ENCODE results near the gene NEK6.

Gene NEK6

DNA sequence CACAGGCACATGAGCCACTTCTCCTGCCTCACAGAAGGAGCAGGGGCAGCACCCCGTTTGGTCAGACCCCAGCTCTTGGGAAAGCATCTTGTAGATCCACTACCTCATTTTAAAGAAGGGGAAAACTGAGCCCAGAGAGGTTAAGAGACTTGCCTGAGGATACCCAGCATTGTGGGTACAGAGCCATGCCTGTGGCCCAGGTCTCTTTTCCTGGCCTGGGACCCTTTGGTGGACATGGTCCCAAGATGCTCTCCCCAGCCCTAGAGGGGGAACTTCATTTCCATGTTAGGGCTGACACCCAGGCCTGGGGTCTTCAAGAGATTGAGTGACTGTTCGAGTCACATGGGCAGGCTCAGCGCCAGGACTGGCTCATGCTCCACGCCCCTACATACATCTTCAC lies 64.2 kb downstream of the NEK6 start:
- no peak for DNase-seq (ENCODE audit: low spot score)

DNA sequence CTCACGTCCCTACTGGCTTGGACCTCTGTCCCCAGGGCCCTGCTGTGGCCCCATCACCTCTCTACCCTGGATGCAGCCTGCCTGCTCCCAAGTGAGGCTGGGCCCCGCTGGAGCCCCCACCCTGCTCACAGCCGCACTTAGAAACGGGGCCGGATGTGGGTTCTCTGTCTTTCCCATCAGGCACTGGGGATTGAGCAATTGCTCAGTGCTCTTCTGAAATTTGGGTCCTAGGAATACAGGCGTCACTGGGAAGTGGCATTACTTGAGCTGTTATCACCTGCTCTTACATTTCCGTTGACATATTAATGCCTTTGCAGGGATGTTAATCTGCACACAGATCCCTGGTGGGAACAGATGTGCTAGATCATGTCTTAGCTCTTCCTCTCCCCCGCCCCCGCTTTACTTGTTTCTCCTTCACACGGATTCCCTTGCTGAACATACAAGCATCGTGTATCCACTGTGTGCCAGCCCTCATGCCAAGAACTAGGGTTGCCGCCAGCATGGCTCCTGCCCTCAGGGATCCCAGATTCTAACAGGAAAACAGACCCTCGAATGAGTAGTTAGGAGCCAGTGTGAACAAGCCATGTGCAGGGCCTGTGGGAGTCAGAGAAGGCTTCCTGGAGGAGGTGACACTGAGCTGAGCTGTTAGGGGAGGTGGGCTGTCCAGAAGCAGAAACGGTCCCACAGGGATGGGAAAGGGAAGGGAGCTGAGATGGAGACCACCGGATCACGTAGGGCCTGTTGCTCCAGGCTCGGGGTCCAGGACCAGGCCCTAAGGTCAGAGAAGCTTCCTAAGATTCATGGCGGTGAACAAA lies 65.1 kb downstream of the NEK6 start:
- no peak for DNase-seq (ENCODE audit: low spot score)

DNA sequence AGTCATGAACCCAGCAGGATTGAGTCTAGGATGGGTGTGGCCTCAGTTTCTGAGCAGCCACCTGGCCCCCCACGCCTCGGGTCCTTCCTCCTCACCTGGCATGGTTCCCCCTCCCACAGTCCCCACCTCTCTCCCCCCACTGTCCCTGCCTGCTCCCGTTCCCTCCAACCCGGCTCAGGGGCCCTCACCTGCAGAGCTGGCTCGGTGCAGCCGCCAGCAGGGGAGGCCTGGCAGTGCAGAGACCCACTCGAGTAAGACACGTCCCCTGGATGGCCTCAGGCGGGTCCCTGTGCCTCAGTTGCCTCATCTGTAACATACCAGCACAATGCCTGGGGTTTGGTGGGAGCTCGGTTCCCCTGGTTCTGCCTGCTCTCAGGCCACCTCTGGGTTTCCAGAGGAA lies 66.2 kb downstream of the NEK6 start:
- DNase-seq (ENCODE audit: low spot score) = no peak

DNA sequence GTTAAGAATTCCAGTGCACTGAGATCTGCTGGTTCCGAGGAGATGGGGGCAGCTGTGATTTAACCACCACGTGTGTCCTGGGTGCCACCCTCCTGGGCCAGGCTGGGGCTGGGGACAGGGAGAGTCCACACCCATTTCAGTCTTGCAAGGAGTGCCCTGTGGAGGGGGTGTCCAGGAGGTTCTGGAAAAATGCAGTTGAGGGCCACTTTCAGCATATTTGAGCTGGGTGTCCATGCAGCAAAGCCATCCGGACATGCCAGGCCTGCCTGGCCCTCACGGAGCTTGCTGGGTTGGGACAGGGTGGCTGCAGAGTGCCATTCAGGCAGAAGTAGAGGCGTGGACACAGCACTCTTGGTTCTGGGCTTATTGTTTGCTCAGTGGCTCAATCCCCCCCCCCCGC lies 68.1 kb downstream of the NEK6 start:
- DNase-seq (ENCODE audit: low spot score) = no peak

DNA sequence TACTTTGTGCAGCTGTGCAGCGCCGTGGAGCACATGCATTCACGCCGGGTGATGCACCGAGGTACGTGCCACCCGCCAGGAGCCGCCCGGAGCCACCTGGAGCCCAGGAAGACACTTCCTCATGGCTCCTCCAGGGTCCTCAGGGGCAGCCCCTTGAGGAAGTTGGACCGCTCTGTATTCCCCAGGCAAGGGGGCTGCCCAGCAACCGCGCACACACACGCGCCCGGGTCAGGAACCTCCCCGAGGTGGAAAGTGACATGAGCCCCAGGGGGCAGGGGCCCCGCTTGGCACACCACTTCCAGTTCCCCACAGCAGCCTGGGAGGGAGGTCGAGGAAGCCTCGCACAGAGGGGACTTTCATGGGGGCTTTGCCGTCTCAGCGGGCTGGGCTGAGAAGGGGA lies 68.6 kb downstream of the NEK6 start:
- DNase-seq (ENCODE audit: low spot score) = no peak

DNA sequence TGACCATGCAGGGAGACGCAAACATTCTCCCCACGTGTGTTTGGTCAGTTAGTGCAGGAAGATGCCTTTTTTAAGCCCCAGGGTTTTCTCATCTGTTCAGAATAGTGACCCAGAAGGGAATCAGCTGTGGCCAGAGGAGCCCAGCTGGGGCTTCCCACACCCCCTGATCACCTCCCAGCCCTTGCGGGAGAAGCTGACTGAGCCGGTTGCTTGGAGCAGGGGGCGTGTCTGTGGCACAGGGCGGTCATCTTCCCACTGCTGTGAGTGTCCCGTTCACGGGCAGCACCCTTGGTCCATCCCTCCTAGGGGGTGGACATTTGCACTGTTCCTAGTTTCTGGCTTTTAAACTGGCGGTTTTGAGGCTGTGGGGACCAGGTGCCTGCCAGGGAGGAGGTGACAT lies 69.7 kb downstream of the NEK6 start:
- DNase-seq (ENCODE audit: low spot score) = no peak

DNA sequence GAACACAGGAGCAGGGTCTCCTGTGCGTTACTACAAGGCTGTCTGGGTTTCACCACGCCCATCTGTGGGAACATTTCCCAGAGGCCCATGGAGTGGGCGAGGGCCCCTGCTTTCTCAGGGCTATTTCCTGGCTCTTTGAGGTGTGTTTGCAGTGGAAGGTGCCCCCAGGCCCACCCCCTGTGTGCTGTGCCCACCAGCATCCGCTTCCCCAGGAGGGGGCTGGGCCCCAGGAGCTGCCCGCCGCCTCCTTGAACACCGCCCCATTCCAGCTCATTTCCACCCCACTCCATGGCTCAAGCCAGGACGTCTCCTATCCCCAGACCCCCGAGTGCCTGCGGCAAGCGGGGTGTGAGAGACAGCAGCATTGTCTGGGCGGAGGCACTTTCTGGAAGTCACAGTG lies 70.5 kb downstream of the NEK6 start:
- no peak for DNase-seq (ENCODE audit: low spot score)

DNA sequence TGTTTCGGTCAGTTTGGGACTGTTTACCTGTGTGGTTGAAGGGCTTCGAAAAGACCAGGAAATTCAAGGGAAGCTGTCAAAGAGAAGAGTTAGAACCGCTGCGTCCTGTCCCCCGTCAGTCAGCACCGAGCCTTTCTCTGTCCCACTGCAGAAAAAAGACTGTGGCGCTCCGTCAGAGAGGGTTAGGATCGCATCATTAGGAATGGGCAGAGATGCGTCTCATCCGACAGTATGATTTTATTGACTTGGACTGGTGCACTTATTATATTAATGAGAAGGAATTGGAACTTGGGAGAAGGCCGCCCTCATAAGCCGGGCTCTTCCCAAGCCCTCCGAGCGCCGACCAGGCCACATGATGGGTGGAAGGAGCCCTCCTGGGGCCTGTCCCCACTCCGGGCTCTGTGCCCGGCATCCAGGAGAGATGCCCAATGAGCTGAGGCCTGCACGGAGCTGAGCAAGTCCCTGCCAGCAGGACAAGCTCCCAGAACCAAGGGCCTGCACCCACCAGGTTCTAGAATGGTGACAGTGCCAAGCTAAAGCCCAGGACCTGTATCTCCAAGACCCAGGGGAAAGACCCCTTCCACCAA lies 71.5 kb downstream of the NEK6 start:
- no peak for DNase-seq (ENCODE audit: low spot score)

DNA sequence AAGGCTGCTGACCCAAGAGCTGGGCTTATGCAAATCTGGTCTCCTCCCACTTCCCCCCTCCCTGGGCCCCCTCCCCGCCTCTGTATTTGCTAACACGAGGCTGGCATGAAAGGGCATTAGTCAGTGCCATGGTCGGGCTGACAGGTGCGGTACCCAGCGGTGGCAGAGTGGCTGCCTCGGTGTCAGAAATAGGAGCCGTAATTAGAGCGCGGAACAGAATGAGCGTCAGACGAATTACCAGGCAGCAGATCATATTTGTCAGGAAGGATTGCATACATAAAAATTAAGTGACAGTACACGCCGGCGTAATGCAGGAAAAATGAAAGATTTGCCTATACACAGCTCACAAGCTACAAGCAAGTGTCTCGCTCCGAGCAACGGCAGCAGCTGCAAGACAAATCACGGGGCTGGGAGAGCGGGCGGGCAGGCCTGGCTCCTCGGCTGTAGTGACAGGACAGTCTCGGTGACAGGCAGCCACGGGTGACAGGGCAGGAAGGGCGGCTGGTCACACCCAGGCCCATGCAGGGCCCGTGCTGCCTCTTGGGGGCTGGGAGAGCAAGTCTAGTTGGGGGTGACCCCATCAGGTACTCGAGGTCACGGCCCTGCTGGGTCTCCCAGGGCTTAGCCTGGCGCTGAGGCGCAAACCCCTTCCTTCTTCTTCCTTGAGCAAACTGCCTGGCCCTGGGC lies 72.4 kb downstream of the NEK6 start:
- DNase-seq (ENCODE audit: low spot score) = no peak

DNA sequence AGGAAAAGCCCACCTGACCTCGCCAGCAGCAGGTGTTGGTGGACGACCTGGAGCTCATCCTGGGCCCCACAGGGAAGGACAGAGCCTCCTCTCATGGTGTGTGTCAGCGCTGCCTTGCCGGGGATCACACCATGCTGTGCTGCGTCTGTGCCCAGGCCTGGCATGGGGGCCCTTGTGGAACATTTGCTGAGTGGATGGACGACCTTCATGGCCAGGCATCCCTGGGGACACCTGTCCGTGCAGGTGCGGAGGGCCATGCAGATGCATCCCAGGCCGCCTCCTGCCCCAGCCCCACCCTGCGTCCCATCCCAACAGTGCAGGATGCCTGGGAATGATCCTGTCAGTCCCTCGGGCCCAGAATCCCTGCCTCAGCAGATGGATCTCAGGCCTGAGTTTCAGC lies 73.8 kb downstream of the NEK6 start:
- no peak for DNase-seq (ENCODE audit: low spot score)

DNA sequence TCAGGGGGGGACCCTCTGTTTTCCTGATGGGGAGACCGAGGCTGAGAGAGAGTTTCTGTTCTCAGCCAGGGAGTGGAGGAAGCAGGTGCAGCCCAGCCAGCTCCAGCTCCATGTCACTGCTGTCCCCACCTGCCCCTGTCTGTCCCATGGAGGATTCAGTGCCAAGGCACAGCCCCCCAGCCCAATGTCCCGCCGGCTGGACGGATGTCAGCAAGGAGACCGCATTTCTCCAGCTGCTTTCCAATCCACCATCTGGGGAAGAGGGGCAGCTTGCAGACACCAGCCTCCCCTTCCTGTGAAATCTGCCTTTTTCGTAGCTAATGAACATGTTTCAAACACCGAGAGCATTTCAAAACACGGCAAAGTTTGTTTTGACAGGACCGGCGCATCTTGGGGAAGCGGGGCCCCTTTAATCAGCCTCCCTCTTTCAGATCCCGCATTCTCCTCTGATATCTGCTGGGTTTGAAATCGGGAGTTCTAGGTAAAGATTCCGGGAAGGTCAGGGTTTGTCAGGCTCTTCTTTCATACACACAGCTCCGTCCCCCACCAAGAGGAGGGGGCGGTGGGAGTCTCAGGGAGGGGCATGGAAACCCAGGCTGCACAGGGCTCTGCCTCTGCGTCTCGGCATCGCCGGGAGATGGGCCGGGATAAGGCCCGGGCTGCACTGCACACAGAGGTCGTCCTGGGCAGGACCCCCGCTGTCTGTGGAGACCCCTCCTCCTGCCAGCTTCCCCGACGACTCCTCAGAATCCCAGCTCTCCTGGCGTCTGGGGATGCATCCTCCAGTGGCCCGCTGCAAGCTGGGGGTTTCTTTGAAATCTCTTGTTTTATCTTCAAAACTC lies 74.8 kb downstream of the NEK6 start:
- no peak for DNase-seq (ENCODE audit: low spot score)

DNA sequence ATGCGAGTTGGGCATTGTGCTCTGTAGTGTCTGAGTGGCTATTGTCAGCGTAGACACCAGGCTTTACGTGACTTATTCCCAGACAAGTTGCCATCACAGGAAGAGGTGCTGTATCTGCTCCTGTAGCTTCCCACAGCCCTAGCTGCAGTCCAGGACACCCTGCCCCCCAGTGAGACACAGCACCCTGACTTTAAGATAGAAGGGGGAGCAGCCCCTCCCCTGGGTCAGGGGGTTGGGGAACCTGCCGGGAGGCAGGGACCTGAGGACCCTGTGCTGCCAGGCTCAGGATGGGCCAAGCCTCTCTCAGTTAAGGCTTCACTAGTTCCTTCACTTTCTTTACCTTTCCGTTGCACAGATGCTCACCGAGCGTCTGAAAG lies 75.4 kb downstream of the NEK6 start:
- no peak for DNase-seq (ENCODE audit: low spot score)

DNA sequence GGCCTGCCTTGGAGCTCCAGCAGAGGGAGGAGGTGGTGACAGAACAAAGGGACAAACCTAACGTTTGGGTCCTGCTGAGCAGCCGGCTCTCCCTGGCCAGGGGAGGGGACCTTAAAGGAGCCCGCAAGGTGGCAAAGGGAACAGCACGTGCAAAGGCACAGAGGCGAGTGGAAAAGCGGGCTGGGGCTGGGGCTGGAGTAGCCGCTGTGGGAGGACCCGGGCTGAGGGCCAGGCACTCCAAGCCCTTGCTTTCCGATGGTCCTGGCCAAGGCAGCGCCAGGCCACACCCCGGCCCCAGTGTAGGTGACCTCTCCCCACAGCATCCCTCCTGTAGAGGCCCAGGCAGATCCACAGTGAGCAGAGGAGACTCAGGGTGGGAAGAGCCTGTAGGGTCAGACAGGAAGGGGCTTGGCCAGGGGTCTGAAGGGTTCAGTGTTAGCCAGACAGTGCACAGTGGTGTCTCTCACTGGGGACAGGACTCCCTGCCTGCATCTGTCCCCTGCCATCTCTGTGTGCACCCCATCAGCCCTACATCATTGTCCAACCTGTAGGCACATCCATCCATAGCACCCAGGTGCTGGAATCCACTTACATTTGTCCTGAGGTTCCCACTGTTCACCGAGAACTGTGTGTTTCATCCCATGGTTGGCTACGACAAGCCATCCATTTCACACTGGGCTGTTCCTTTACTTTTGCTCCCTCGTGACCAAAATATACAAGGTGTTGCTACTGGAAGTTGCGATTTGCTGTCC lies 77.0 kb downstream of the NEK6 start:
- no peak for DNase-seq (ENCODE audit: low spot score)

DNA sequence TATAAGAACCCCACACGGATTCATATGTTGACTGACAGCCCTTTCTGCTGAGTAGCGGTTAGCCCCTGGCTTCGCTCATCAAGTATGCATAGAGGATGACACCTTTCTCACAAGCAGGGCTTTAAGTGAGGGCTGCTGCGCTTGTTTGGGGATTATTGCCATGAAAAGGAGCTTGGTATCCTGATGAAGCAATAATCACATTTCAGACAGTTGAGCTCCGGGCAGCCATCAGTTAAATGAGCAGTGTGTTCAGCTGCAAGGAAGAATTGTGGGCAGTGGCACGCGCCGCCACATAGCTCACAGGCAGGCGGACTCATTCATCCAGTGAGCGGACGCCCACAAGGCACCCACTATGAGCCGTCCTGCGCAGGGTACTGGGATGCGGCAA lies 77.6 kb downstream of the NEK6 start:
- DNase-seq (ENCODE audit: low spot score) = no peak

DNA sequence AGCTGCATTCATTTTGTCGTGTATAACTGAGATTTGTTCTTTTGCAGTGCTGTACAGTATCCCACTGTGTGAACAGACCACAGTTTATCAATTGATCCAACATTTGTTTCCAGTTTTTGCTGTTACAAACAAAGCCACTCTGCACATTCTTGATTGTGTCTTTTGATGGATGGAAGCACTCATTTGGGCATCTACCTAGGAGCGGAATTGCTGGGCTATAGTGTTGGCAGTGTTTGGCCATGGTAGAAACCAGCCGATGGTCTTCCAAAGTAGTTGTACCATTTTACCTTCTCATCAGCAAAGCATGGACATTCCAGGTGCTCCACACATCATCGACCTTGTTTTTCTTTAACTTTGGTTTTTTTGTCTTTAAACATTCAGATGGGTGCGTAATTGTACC lies 79.8 kb downstream of the NEK6 start:
- no peak for DNase-seq (ENCODE audit: low spot score)

DNA sequence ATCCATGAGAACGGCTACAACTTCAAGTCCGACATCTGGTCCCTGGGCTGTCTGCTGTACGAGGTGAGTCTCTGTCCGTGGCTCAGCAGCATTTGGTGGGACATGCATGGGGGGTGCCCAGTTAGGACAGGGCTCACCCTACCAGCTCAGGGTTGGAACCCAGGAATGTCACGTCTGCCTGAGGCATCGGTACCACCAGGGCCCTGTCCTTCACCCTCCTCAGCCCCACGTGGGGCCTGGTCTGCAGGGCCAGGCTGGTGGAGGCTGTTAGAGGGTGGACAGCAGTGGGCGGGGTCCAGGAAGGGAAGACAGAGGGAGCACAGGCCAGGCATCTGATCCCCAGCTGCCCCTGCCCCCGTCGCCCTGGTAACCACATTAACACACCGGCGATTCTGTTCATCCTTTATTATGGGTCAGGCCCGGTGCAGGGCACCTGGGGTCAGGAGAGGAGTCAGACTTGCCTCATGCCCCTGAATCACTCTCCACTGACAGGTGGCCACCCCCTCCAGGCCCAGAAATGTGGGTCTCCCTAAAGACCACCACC lies 81.9 kb downstream of the NEK6 start:
- DNase-seq (ENCODE audit: low spot score) = no peak

DNA sequence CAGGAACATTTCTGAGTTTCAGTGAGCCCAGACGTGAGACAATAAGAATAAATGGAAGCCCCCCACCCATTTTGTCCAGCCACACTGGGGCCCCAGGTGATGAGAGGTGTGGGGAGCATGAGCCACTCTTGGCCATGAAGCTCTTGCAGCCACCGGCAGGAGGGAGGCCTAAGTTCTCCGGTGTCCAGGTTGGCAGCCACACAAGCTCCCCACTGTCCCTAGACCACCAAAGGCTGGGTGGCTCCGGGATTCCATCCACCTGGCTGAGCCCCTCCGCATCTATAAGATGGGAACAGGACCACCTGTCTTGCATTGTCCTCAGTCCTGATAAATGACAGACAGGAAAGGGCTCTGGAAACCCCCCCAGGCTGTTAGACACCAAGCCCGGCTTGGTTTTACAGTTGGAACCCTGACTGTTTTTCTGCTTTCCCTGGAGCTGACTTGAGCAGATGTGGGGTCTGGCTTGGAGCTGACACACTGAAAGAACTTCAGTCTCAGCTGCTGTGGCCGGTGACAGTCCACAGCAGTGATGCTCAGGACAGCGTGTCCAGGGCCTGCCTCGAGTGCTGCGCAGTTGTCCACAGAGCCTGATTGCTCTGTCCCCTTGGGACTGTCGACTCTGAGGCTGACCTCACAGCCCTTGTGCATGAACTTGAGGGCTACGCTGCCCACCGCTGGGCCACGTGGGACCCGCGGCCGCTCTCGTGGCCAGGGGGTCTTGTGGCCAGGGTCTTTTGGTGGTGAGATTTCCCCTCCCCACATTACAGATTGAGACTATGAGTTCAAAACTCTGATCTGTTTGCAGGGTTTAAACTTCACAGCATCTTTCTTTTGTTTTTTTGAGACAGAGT lies 82.7 kb downstream of the NEK6 start:
- no peak for DNase-seq (ENCODE audit: low spot score)

DNA sequence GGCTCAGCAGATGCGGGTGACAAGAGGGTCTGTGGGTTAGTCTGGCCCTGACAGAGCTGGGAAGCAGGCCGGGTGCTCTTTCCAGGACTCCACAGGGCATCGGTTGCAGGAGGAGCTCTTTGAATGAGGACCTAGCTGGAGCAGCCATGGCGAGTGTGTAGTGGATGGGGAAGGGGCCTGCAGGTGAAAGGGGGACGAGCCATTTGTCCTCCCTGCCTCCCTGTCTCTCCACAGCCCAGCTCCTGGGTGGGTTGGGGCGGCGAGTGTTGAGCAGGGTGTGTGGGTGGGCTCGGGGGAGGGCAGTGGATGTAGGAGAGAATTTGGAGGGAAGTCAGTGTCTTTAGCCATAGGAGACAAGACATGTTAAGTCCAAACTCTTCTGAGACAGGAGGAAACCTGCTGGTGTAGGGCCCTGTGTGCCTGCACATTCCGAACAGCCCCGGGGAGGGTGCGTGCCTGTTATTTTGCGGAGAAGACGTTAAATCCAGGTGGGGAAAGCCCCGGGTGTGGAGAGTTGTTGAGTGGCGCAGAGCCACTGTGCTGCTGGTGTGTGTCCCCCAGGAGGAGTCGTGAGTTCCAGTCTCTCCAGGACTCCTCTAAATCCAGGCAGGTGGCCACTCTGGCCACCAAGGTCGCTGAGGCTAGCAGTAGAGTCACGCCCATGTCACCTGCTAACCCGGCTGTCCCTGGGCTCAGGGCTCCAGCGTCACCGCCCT lies 83.9 kb downstream of the NEK6 start:
- DNase-seq (ENCODE audit: low spot score) = no peak

DNA sequence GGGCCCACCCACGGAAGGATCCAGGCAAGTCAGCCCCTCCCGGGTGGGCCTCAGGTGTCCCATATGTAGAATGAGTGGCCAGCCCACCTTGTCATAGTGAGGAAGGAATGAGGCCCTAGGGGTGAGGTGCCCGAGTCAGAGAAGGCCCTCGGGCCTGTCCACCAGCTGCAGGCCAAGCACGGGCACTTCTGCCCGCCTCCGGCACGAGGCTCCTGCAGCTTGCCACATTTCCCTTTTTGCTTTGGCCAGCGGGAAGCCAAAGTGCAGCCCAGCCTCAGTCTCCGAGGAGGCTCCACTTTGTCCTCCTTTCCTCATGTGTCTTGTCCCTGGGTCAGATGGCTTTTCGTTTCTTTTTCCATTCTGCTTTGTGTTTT lies 84.6 kb downstream of the NEK6 start:
- DNase-seq (ENCODE audit: low spot score) = no peak

Measured in HuH-7 (cell line).